NCI-H2227 (cell line): ENCODE data around the gene FREM3.
A peak's percentile ranks its signal among the peaks of the same experiment; 100 is the strongest.
"Not testable (repeated sequence)": the region's sequence is repeated elsewhere in the genome, so short reads cannot be mapped to it uniquely, and the experiment has no call there.

ENCODE experiments used
- DNase-seq: peaks from one replicate; lab custom pipeline; 2025; ENCODE audit not compliant: unreplicated experiment; lab: John Stamatoyannopoulos, UW

The FREM3 gene

GRCh38 chr4:143586080-143586479 is 114.4 kb downstream of the FREM3 start:
- DNase-seq, result no peak

DNA sequence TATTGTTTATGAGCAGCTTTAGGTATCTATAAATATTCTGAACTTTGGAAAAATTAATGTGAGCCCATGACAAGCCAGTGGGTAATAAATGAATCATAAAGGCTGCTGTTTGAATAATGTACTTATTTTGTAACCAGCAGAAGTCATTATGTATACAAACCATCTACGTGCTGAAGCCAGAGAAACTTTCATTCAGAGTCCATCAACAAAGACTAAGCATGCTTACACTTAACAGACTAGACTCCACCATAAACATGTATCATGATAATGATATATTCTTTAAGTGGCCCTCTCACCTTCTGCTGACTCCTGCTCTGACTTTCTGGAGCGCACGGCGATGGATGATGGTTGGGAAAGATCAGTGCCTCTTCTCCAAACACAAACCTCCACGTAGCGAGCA is 114.9 kb downstream of the FREM3 start:
- DNase-seq, result no peak

DNA sequence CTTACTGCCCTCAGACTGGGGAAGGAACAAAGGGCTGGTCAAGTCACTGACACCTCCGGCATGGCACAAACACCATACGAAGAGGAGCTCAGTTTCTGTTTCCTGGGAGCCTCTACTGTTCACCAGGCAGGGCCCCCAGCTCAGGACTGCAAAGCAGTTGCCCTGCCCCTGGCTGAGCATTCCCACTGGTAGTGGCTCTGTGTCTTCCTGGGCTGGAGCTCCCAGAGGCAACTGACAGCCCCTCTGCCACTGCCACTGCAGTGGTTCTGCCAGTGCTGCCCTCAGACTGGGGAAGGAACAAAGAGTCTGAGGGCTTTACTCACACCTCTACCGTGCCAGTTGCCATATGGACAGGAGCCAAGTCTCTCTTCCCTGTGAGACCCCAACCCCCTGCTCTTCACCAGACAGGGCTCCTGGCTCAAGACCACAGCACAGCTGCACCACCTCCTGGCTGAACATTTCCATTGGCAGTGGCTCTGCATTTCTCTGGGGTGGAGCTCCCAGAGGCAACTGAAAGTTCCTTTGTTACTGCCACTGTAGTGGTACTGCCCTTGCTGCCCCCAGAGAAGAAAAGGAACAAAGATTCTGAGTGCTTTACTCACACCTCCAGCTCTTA is 119.0 kb downstream of the FREM3 start:
- no peak for DNase-seq

GRCh38 chr4:143575331-143575730 is 125.1 kb downstream of the FREM3 start:
- no peak for DNase-seq

DNA sequence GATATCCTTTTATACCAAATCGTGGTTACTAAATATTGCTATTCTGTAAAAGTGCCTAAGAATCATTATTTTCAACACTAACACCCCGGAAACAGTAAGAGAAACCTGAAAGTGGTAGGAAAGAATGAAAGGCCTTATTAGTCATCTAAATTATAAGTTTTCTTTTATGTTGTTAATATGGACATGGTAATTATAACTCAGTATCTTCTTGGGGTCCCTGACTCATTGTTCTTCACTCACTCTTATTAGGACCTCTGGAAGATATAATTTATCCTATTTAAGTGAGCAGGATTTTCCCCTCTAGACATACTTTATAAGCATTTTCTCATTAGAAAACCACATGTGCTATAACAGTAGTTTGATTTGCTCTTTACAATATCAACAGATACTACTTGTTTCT is 136.0 kb downstream of the FREM3 start:
- no peak for DNase-seq

DNA sequence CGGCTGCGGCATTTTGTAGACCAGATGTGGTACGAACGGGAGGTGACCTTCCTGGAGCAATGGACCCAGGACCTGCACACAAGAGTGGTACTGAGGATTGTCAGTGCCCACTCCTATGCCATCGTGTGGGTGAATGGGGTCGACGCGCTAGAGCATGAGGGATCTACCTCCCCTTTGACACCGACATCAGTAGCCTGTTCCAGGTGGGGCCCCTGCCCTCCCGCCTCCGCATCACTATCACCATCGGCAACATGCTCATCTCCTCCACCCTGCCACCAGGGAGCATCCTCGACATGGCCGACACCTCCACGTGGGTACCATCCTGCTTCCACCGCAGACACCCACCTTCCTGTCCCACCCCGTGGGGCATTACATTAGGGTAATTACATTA is 140.7 kb downstream of the FREM3 start:
- peak; percentile 39 for DNase-seq

GRCh38 chr4:143558823-143559756 is 141.4 kb downstream of the FREM3 start:
- peak; percentile 79 for DNase-seq

DNA sequence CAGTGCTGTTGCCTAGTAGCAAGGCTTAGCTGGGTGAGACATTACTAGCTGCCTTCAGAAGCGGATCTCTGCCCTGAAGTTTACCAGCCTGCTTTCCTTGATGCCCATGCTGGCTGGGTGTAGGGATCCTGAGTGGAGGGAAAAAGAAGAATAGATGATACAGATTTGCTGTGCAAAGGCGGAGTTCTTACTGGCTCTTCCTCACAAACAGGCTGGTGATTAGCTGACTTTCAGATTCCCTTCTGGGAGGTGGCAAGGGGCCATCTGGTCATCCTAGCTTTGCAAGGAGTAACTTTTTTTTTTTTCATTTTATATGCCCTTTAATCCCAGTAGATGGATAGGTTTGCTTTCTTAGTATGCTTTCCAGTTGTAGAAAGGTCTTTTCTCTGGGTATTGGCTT is 142.2 kb downstream of the FREM3 start:
- DNase-seq, result no peak

GRCh38 chr4:143555676-143556075 is 144.8 kb downstream of the FREM3 start:
- no peak for DNase-seq

GRCh38 chr4:143554728-143555597 is 145.5 kb downstream of the FREM3 start:
- no peak for DNase-seq

GRCh38 chr4:143549928-143550327 is 150.5 kb downstream of the FREM3 start:
- DNase-seq, result no peak

DNA sequence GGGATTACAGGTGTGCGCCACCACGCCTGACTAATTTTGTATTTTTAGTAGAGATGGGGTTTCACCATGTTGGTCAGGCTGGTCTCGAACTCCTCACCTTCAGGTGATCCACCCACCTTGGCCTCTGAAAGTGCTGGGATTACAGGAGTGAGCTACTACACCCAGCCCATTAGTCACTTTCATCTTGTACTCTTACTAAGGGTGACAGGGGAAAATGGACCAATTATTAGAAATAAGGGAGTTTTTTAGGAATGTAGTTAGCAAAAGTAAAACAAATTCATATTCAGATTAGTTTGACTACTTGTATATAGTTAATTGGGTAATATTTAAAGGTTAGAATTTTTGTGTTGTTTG is 160.8 kb downstream of the FREM3 start:
- DNase-seq, result no peak

- no peak for DNase-seq
Observed at GRCh38 chr4:143538979-143539669, 161.4 kb downstream of the FREM3 start.

DNA sequence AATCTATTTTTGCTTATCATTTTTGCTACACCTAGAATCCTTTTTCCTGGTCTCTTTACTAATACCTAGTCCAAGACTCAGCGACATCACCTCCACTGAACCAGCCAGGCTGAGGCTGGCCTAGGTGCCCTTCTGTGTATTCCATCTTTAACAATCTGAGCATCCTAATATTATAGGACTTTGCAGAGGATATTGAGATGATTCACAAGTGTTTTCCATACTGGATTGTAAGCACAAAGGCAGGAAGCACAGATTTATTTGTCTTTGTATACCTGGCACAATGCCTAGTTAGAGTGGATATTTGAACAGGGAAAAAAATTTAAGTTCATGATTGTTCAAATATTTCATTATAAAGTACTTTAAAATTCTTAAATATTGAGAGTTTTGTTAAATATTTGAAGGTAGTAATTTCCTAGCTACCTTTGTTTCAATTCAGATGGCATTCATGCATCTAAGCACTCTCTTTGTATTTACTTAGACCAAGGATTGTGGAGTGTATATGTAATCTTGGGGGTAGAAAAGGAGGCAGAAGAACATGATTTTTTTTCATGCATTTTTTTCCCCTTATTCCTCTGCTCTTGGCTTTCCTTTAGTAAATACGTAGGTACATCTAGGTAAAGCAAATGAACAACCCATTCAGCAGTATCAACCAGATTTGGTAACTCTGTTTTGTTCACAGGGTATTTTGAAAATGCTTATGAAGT is 168.5 kb downstream of the FREM3 start:
- DNase-seq, result no peak

GRCh38 chr4:143531380-143531779 is 169.1 kb downstream of the FREM3 start:
- DNase-seq, result no peak

DNA sequence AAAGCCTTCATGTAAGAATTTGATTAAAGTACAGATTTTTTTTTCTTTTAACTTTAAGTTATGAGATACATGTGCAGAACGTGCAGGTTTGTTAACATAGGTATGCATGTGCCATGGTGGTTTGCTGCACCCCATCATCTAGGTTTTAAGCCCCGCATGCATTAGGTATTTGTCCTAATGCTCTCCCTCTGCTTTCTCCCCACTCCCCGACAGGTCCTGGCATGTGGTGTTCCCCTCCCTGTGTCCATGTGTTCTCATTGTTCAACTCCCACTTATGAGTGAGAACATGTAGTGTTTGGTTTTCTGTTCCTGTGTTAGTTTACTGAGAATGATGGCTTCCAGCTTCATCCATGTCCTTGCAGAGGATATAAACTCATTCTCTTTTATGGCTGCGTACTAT is 172.4 kb downstream of the FREM3 start:
- not testable (repeated sequence) for DNase-seq
